ENCODE measurements around the gene RRBP1. TPM values are rescaled to one million over a fixed set of nuclear protein-coding genes. Genes with fewer than 3 reads are reported as not detected.

Gene RRBP1
- total and polyA plus RNA-seq, 12 donors: 23.5 to 71.3 (median 29.7) TPM

- H3K27me3 ChIP-seq: no peaks in the 10 kb centered on the region
- peaks cover 0 to 8% (median 0%) of the 10 kb centered on the region in 11 donors for H3K9me3 ChIP-seq
- H3K27ac ChIP-seq: no peak overlapping the region
- peak in 3 of 8 donors; percentile 37 to 55 (median 45) for ATAC-seq
- no peak overlapping the region for H3K4me3 ChIP-seq
- intact Hi-C loops (cut with DNase I): loop anchor here in 1 of 10 donors (5.0 kb wide), 1 partner anchor 240 kb away; no protein-coding TSS in a partner anchor
- TF ChIP-seq CTCF (IDR thresholded peaks at IDR 0.05): no peak
- H3K4me1 ChIP-seq: peaks cover 8 to 50% (median 30%) of the 10 kb centered on the region in 9 donors
- WGBS, 2 donors: 65 to 74% methylated on average over 9 of the region's 9 CpGs
- DNase-seq: no peak
- peaks cover 0 to 69% (median 12%) of the 10 kb centered on the region in 9 donors for H3K36me3 ChIP-seq
These were observed 24.8 kb downstream of the RRBP1 start for GRCh38 chr20:17657079-17657825.

GRCh38 chr20:17655865-17656479 is 26.1 kb downstream of the RRBP1 start:
- DNase-seq: no peak
- WGBS, 2 donors: 84 to 86% methylated on average over 11 of the region's 11 CpGs
- no peaks in the 10 kb centered on the region for H3K27me3 ChIP-seq
- intact Hi-C loops (cut with DNase I): loop anchor here in 1 of 10 donors (5.0 kb wide), 1 partner anchor 241 kb away; no protein-coding TSS in a partner anchor
- ATAC-seq: no peak
- H3K4me3 ChIP-seq: no peak overlapping the region
- H3K36me3 ChIP-seq: peaks cover 0 to 73% (median 12%) of the 10 kb centered on the region in 9 donors
- peaks cover 0 to 8% (median 0%) of the 10 kb centered on the region in 11 donors for H3K9me3 ChIP-seq
- TF ChIP-seq CTCF (IDR thresholded peaks at IDR 0.05): no peak
- no peak overlapping the region for H3K27ac ChIP-seq
- peaks cover 3 to 50% (median 30%) of the 10 kb centered on the region in 9 donors for H3K4me1 ChIP-seq

- H3K9me3 ChIP-seq: peaks cover 0 to 8% (median 0%) of the 10 kb centered on the region in 11 donors
- ATAC-seq (peak in 1 of 8 donors; percentile 27), DNase-seq (no peak)
- H3K36me3 ChIP-seq: peaks cover 0 to 76% (median 12%) of the 10 kb centered on the region in 9 donors
- WGBS, 2 donors: 67 to 71% methylated on average over 7 of the region's 7 CpGs
- no peak overlapping the region for H3K27ac ChIP-seq
- no peak overlapping the region for H3K4me3 ChIP-seq
- peaks cover 0 to 50% (median 30%) of the 10 kb centered on the region in 9 donors for H3K4me1 ChIP-seq
- TF ChIP-seq CTCF (IDR thresholded peaks at IDR 0.05): peak in 1 of 9 donors; percentile 15
- H3K27me3 ChIP-seq: no peaks in the 10 kb centered on the region
- intact Hi-C loops (cut with DNase I): loop anchor here in 1 of 10 donors (5.0 kb wide), 1 partner anchor 242 kb away; no protein-coding TSS in a partner anchor
These were observed 26.8 kb downstream of the RRBP1 start for GRCh38 chr20:17655286-17655651.

GRCh38 chr20:17654649-17655285 is 27.3 kb downstream of the RRBP1 start:
- Histone ChIP-seq H3K9me3 (peaks cover 0 to 8% (median 0%) of the 10 kb centered on the region in 11 donors), H3K4me1 (peaks cover 0 to 52% (median 31%) of the 10 kb centered on the region in 9 donors), H3K27me3 (no peaks in the 10 kb centered on the region), H3K27ac (no peak overlapping the region), H3K36me3 (peaks cover 0 to 73% (median 12%) of the 10 kb centered on the region in 9 donors), H3K4me3 (no peak overlapping the region)
- 53 to 54% methylated on average over 7 of the region's 7 CpGs for WGBS, 2 donors
- ATAC-seq (peak in 1 of 8 donors; percentile 9), DNase-seq (peak in 1 of 2 donors; percentile 46)
- TF ChIP-seq CTCF (IDR thresholded peaks at IDR 0.05): peak in 8 of 9 donors; percentile 41 to 77 (median 68)
- intact Hi-C loops (cut with DNase I): loop anchor here in 1 of 10 donors (5.0 kb wide), 1 partner anchor 243 kb away; no protein-coding TSS in a partner anchor
